SK-N-SH (cell line): ENCODE measurements around the gene PDE4B. TPM values are rescaled to one million over a fixed set of nuclear protein-coding genes. Genes with fewer than 3 reads are reported as not detected.
"Not testable (repeated sequence)": the region's sequence is repeated elsewhere in the genome, so short reads cannot be mapped to it uniquely, and the experiment has no call there.

Experiments
- CTCF ChIA-PET: fragments of 300-600, 350-600 bp; formaldehyde crosslinking; extraction: SDS; loops from one replicate; lab custom pipeline; 2021; lab: Yijun Ruan, JAX
- POLR2A ChIA-PET: fragments of 350-600 bp; sonication (Branson Sonifier 250); formaldehyde crosslinking; extraction: SDS; loops from one replicate; lab custom pipeline; 2020; ENCODE audit warnings: antibody characterized with exemption, inconsistent platforms; lab: Yijun Ruan, JAX
- DNase-seq: peaks from one replicate; pipeline ENCODE4 v3.0.0; 2012
- H2AFZ ChIP-seq: fragments of 200-600 bp; sonication (generic); 2 replicates; pipeline ENCODE4 v1.8.1; 2016; ENCODE audit warnings: antibody characterized with exemption, mild to moderate bottlenecking, low read depth
- H3F3A ChIP-seq: fragments of 200-600 bp; sonication (generic); replicated peaks from 2 replicates; pipeline ENCODE3; 2016; ENCODE audit warnings: antibody characterized with exemption, mild to moderate bottlenecking; ENCODE audit not compliant: insufficient read depth
- H3K27ac ChIP-seq, 2 experiments: fragments of 200-500 bp in 1 of 2; fragments of 200-600 bp in 1 of 2; sonication (Bioruptor generic) in 1 of 2; sonication (generic), shearing (Covaris generic) in 1 of 2; 2 replicates each; pipeline versions ENCODE4 v1.5.1 to v1.6.1; 2014 to 2016; ENCODE audit warnings: low read depth in 2 of 2, inconsistent platforms in 1 of 2, low read length in 1 of 2, mild to moderate bottlenecking in 1 of 2, mixed read lengths in 1 of 2
- H3K27me3 ChIP-seq: fragments of 200-600 bp; sonication (generic), shearing (Covaris generic); 2 replicates; pipeline ENCODE4 v1.6.1; 2016; ENCODE audit warnings: mixed run types; ENCODE audit not compliant: insufficient read depth
- H3K36me3 ChIP-seq, 2 experiments: fragments of 200-500 bp in 1 of 2; fragments of 200-600 bp in 1 of 2; sonication (Bioruptor generic) in 1 of 2; sonication (generic) in 1 of 2; replicated peaks in 1 of 2; 2 replicates each; pipeline versions ENCODE3 to v1.5.1; 2014 to 2016; ENCODE audit warnings: low read length in 1 of 2, mild to moderate bottlenecking in 1 of 2; ENCODE audit not compliant: insufficient read depth in 2 of 2, control insufficient read depth in 1 of 2
- H3K4me1 ChIP-seq, 2 experiments: fragments of 200-500 bp in 1 of 2; fragments of 200-600 bp in 1 of 2; sonication (Bioruptor generic) in 1 of 2; sonication (generic), shearing (Covaris generic) in 1 of 2; 2 replicates each; pipeline versions ENCODE4 v1.5.1 to v1.6.1; 2014 to 2016; ENCODE audit warnings: low read depth in 1 of 2, low read length in 1 of 2, mixed run types in 1 of 2; ENCODE audit not compliant: insufficient read depth in 2 of 2, control insufficient read depth in 1 of 2
- H3K4me2 ChIP-seq: fragments of 200-600 bp; sonication (generic), shearing (Covaris generic); 2 replicates; pipeline ENCODE4 v1.6.1; 2017; ENCODE audit warnings: mixed run types
- H3K4me3 ChIP-seq, 2 experiments: fragments of 200-500 bp in 1 of 2; fragments of 200-600 bp in 1 of 2; sonication (Bioruptor generic) in 1 of 2; sonication (generic), shearing (Covaris generic) in 1 of 2; 2 replicates each; pipeline versions ENCODE4 v1.5.1 to v1.8.1; 2014 to 2016; ENCODE audit warnings: low read depth in 2 of 2, inconsistent platforms in 1 of 2, low read length in 1 of 2, mild to moderate bottlenecking in 1 of 2, mixed read lengths in 1 of 2, moderate library complexity in 1 of 2
- H3K79me2 ChIP-seq: fragments of 200-600 bp; sonication (generic); 2 replicates; pipeline ENCODE4 v1.8.1; 2017; ENCODE audit warnings: mild to moderate bottlenecking; ENCODE audit not compliant: insufficient read depth
- H3K9ac ChIP-seq: fragments of 200-600 bp; sonication (generic); 2 replicates; pipeline ENCODE4 v1.6.1; 2017; ENCODE audit warnings: mixed run types
- H3K9me2 ChIP-seq: fragments of 200-600 bp; sonication (generic); 2 replicates; pipeline ENCODE4 v1.6.1; 2017; ENCODE audit warnings: mixed run types
- H3K9me3 ChIP-seq: fragments of 200-600 bp; sonication (generic); 2 replicates; pipeline ENCODE4 v1.6.1; 2017; ENCODE audit warnings: mixed run types, mild to moderate bottlenecking, moderate library complexity
- H4K20me1 ChIP-seq: fragments of 200-600 bp; sonication (generic); 2 replicates; pipeline ENCODE4 v1.6.1; 2017; ENCODE audit warnings: mild to moderate bottlenecking, mixed run types; ENCODE audit not compliant: insufficient read depth
- ELF1 ChIP-seq: IDR thresholded peaks from 2 replicates; pipeline ENCODE4 v1.4.0; 2012
- EZH2phosphoT487 ChIP-seq: fragments of 200-600 bp; sonication (generic); IDR thresholded peaks from 2 replicates; pipeline ENCODE4 v1.6.1; 2017; ENCODE audit warnings: low read depth, mixed run types, mild to moderate bottlenecking, antibody characterized with exemption, moderate library complexity, borderline replicate concordance
- FOXM1 ChIP-seq: IDR thresholded peaks from 2 replicates; pipeline ENCODE4 v1.4.0; 2012; ENCODE audit warnings: low read depth, mild to moderate bottlenecking
- GATA2 ChIP-seq: sonication (generic); formaldehyde crosslinking; IDR thresholded peaks from 2 replicates; pipeline ENCODE4 v1.5.0; 2020; ENCODE audit warnings: mild to moderate bottlenecking, missing genetic modification reagents
- IRF3 ChIP-seq: fragments of 150-350 bp; IDR thresholded peaks from 2 replicates; pipeline ENCODE4 v1.6.1; 2016; ENCODE audit warnings: mild to moderate bottlenecking, low read depth, low read length
- JUND ChIP-seq: IDR thresholded peaks from 2 replicates; pipeline ENCODE4 v1.4.0; 2012
- MXI1 ChIP-seq: IDR thresholded peaks from 2 replicates; pipeline ENCODE4 v1.6.1; 2012; ENCODE audit warnings: mild to moderate bottlenecking, low read depth, low read length, improper control_type of control experiment
- NRF1 ChIP-seq: IDR thresholded peaks from 2 replicates; pipeline ENCODE4 v1.6.1; 2012; ENCODE audit warnings: low read depth, mild to moderate bottlenecking, low read length
- POLR2AphosphoS5 ChIP-seq: IDR thresholded peaks from 2 replicates; pipeline ENCODE4 v1.6.1; 2012; ENCODE audit warnings: low read depth, low read length
- RAD21 ChIP-seq: IDR thresholded peaks from 2 replicates; pipeline ENCODE4 v1.6.1; 2012; ENCODE audit warnings: mild to moderate bottlenecking, low read length
- TAF1 ChIP-seq: IDR thresholded peaks from 2 replicates; pipeline ENCODE4 v1.6.1; 2012; ENCODE audit warnings: low read depth, mild to moderate bottlenecking, low read length, moderate library complexity, borderline replicate concordance
- TCF12 ChIP-seq: IDR thresholded peaks from 2 replicates; pipeline ENCODE4 v1.4.0; 2012
- USF1 ChIP-seq: IDR thresholded peaks from 2 replicates; pipeline ENCODE4 v1.4.0; 2012; ENCODE audit warnings: low read depth, borderline replicate concordance
- WGBS: methylation state at CpG from one replicate; pipeline ENCODE4 v1.1.6; 2017; ENCODE audit warnings: low lambda C conversion rate; 5-methylcytosine and 5-hydroxymethylcytosine counted together
- polyA plus RNA-seq, 3 experiments: library from polyadenylated mRNA; depleted of rRNA; stranded (reverse); fragments of >200 nt; gene quantifications; 2 replicates each; pipeline ENCODE4 v1.2.3, GENCODE V29; 2012
- TF ChIP-seq, protein P1 (sequence below): IDR thresholded peaks from 2 replicates; pipeline ENCODE4; 2012
- TF ChIP-seq, protein P2 (sequence below): IDR thresholded peaks from 2 replicates; pipeline ENCODE4 v1.4.0; 2012; ENCODE audit warnings: low read depth
- TF ChIP-seq, protein P3 (sequence below): IDR thresholded peaks from 2 replicates; pipeline ENCODE4 v1.6.1; 2012; ENCODE audit warnings: mild to moderate bottlenecking, low read depth, low read length, moderate library complexity

The PDE4B gene
- polyA plus RNA-seq, 1 of the 3 experiments (the other 2 are of a cell fraction) = 1.9 TPM

DNA sequence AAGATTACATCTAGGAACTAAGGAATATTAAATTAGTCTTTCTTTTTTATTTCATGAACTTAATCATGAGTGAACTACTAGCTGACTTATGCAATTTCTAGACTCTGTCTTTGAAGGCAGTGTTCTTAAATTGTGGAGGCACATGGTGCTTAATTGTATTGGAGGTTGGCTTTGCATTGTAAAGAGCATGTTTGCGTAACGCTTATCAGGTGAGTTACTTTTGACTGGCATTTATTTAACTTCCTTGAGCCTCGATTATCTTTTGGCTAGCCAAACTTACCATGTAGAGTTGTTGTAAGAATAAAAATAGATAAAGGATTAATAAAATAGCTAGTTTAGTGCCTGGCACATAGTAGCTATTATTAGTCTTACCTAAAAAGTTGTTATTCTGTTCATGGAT is 262.4 kb downstream of the PDE4B start:
- Histone ChIP-seq H3K4me1 (no peaks in the 10 kb centered on the region), H3K9me3 (no peaks in the 10 kb centered on the region), H4K20me1 (no peaks in the 10 kb centered on the region)
- TF ChIP-seq ELF1 (no peak), NRF1 (no peak), POLR2AphosphoS5 (no peak), RAD21 (no peak), FOXM1 (no peak)
- TF ChIP-seq, protein P1, sequence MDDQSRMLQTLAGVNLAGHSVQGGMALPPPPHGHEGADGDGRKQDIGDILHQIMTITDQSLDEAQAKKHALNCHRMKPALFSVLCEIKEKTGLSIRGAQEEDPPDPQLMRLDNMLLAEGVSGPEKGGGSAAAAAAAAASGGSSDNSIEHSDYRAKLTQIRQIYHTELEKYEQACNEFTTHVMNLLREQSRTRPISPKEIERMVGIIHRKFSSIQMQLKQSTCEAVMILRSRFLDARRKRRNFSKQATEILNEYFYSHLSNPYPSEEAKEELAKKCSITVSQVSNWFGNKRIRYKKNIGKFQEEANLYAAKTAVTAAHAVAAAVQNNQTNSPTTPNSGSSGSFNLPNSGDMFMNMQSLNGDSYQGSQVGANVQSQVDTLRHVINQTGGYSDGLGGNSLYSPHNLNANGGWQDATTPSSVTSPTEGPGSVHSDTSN = no peak
- TF ChIP-seq, all 33 proteins: peak for 0
- 88% methylated on average over 3 of the region's 3 CpGs for WGBS
- no peak overlapping the region for H3K4me2 ChIP-seq
- H3K27me3 ChIP-seq = no peaks in the 10 kb centered on the region
- H2AFZ ChIP-seq = no peak overlapping the region
- no peak overlapping the region for H3K27ac ChIP-seq
- no peaks in the 10 kb centered on the region for H3K79me2 ChIP-seq
- H3F3A ChIP-seq = no peaks in the 10 kb centered on the region
- no peak overlapping the region for H3K4me3 ChIP-seq
- CTCF ChIA-PET = no interaction called here
- H3K9ac ChIP-seq = no peak overlapping the region
- H3K9me2 ChIP-seq = no peaks in the 10 kb centered on the region
- no peaks in the 10 kb centered on the region for H3K36me3 ChIP-seq
- no peak for DNase-seq
- POLR2A ChIA-PET = no interaction called here

DNA sequence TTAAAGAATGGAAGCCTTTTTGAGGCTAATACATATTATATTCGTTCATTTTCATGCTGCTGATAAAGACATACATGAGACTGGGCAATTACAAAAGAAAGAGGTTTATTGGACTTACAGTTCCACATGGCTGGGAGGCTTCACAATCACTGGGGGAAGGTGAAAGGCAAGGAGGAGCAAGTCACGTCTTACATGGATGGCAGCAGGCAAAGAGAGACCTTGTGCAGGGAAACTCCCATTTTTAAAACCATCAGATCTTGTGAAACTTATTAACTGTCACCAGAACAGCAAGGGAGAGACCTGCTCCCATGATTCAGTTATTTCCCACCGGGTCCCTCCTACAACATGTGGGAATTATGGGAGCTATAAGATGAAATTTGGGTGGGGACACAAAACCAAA is 264.8 kb downstream of the PDE4B start:
- 57% methylated on average over 3 of the region's 3 CpGs for WGBS
- H3K9me3 ChIP-seq, POLR2A ChIA-PET, DNase-seq, H3K9ac ChIP-seq, H3K27ac ChIP-seq, H3K27me3 ChIP-seq, CTCF ChIA-PET, H3F3A ChIP-seq, H3K4me2 ChIP-seq, H4K20me1 ChIP-seq, H3K9me2 ChIP-seq, H3K4me1 ChIP-seq, H2AFZ ChIP-seq, H3K36me3 ChIP-seq, H3K4me3 ChIP-seq, H3K79me2 ChIP-seq: not testable (repeated sequence)

DNA sequence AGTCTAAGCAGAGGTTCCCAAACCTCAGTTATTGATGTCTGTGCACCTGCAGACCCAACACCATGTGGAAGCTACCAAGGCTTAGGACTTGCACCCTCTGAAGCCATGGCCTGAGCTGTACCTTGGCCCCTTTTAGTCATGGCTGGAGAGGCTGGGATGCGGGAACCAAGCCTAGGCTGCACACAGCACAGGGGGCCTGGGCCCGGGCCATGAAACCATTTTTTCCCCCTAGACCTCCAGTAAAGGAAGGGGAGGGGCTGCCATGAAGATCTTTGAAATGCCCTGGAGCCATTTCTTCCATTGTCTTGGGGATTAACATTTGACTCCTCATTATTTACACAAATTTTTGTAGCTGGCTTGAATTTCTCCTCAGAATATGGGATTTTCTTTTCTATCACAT is 265.9 kb downstream of the PDE4B start:
- H4K20me1 ChIP-seq = no peaks in the 10 kb centered on the region
- TF ChIP-seq GATA2 (CRISPR knock-in tag) (no peak), IRF3 (no peak), EZH2phosphoT487 (no peak), ELF1 (no peak), TCF12 (no peak), MXI1 (no peak), TAF1 (no peak), USF1 (no peak), JUND (no peak)
- TF ChIP-seq, protein P1 = no peak
- TF ChIP-seq, protein P2, sequence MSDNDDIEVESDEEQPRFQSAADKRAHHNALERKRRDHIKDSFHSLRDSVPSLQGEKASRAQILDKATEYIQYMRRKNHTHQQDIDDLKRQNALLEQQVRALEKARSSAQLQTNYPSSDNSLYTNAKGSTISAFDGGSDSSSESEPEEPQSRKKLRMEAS = no peak
- TF ChIP-seq, protein P3, sequence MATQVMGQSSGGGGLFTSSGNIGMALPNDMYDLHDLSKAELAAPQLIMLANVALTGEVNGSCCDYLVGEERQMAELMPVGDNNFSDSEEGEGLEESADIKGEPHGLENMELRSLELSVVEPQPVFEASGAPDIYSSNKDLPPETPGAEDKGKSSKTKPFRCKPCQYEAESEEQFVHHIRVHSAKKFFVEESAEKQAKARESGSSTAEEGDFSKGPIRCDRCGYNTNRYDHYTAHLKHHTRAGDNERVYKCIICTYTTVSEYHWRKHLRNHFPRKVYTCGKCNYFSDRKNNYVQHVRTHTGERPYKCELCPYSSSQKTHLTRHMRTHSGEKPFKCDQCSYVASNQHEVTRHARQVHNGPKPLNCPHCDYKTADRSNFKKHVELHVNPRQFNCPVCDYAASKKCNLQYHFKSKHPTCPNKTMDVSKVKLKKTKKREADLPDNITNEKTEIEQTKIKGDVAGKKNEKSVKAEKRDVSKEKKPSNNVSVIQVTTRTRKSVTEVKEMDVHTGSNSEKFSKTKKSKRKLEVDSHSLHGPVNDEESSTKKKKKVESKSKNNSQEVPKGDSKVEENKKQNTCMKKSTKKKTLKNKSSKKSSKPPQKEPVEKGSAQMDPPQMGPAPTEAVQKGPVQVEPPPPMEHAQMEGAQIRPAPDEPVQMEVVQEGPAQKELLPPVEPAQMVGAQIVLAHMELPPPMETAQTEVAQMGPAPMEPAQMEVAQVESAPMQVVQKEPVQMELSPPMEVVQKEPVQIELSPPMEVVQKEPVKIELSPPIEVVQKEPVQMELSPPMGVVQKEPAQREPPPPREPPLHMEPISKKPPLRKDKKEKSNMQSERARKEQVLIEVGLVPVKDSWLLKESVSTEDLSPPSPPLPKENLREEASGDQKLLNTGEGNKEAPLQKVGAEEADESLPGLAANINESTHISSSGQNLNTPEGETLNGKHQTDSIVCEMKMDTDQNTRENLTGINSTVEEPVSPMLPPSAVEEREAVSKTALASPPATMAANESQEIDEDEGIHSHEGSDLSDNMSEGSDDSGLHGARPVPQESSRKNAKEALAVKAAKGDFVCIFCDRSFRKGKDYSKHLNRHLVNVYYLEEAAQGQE = no peak

More for the DNA sequence above, 265.9 kb downstream of the PDE4B start:
- ChIA-PET POLR2A (no interaction called here), CTCF (no interaction called here)
- H3K4me3 ChIP-seq = no peak overlapping the region
- no peak overlapping the region for H2AFZ ChIP-seq
- no peak overlapping the region for H3K9ac ChIP-seq
- no peak overlapping the region for H3K27ac ChIP-seq
- H3K4me2 ChIP-seq = no peak overlapping the region
- H3K9me3 ChIP-seq = no peaks in the 10 kb centered on the region
- no peaks in the 10 kb centered on the region for H3K9me2 ChIP-seq
- WGBS = no CpG with 5 or more reads among the region's 2 CpGs
- no peaks in the 10 kb centered on the region for H3K27me3 ChIP-seq
- H3F3A ChIP-seq = no peaks in the 10 kb centered on the region
- no peaks in the 10 kb centered on the region for H3K36me3 ChIP-seq
- no peak for DNase-seq
- H3K4me1 ChIP-seq = no peaks in the 10 kb centered on the region
- no peaks in the 10 kb centered on the region for H3K79me2 ChIP-seq
